ENCODE data around the gene G6PC3.
A peak's percentile ranks its signal among the peaks of the same experiment; 100 is the strongest.

G6PC3 gene

GRCh38 chr17:44061446-44061845, 9.1 kb upstream of the G6PC3 start:
- DNase-seq (ENCODE audit: low read depth), result no peak

GRCh38 chr17:44062871-44063270, 7.7 kb upstream of the G6PC3 start:
- DNase-seq (ENCODE audit: low read depth), result no peak

GRCh38 chr17:44063704-44064639, 6.6 kb upstream of the G6PC3 start:
- DNase-seq (ENCODE audit: low read depth), result no peak

GRCh38 chr17:44065668-44066203, 4.8 kb upstream of the G6PC3 start:
- DNase-seq (ENCODE audit: low read depth), result no peak

GRCh38 chr17:44066204-44066930, 4.2 kb upstream of the G6PC3 start, which contains the start of gene LSM12:
Gene LSM12, minus strand, starts transcription at chr17:44066671. Its CDS starts 84 bp downstream, at chr17:44066587.
- peak; percentile 78 for DNase-seq (ENCODE audit: low read depth)

DNA sequence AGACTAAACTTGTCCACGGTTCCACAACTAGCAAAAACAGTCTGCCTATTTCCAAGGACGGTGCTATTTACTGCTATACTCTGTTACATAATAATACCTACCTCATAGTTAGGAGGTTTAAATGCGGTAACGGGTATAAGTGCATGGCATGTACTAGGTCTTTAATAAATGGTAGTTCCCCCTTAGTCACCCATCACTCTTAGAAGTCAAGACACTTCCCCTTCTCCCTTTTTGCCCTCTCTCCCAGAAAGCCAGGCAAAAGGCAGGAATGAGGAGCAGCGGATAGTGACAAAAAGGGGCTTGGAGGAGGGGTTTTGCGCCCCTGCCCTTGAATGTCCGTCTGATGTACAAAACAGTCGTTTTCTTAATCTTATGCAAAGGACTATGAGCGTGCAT, 3.0 kb upstream of the G6PC3 start:
- DNase-seq (ENCODE audit: low read depth), result no peak

GRCh38 chr17:44069974-44070454, 521 bp upstream of the G6PC3 start:
- DNase-seq (ENCODE audit: low read depth), result peak; percentile 52

GRCh38 chr17:44071198-44071520, 624 bp downstream of the G6PC3 start:
- no peak for DNase-seq (ENCODE audit: low read depth)

DNA sequence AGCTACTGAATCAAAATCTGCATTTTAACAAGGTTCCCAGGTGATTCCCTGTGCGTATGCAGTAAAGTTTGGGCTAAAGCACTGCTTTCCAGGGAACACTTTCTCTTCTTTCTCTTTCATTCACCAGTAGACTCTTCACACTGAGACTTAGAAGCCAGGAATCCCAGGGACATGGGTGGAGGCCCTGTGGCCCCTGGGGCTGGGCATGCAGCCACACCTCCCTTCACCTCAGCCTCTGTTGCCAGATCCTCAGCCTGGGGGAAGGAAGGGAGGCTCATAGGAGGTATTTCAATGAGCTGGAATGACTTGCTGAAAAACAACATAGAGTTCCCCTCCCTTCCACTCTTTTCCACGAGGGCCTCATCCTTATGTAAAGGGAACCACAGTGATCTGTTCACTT, 1.2 kb downstream of the G6PC3 start:
- no peak for DNase-seq (ENCODE audit: low read depth)

GRCh38 chr17:44074231-44074910, 3.8 kb downstream of the G6PC3 start:
- DNase-seq (ENCODE audit: low read depth), result no peak

DNA sequence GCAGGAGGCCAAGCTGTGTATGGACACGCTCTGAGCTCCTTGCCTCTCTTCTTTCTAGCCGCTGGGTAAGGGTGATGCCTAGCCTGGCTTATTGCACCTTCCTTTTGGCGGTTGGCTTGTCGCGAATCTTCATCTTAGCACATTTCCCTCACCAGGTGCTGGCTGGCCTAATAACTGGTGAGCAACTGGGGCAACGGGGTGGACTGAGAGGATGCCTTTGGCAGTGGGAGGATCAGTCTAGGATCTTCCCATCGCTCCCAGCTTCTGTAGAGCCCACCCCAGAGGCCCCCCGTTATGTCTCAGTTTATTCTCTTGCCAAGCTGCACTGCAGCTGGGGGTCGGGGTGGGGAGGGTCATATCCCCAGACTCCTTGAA, 4.4 kb downstream of the G6PC3 start:
- no peak for DNase-seq (ENCODE audit: low read depth)

- DNase-seq (ENCODE audit: low read depth), result no peak
Measured at GRCh38 chr17:44075598-44076293, 5.2 kb downstream of the G6PC3 start.

DNA sequence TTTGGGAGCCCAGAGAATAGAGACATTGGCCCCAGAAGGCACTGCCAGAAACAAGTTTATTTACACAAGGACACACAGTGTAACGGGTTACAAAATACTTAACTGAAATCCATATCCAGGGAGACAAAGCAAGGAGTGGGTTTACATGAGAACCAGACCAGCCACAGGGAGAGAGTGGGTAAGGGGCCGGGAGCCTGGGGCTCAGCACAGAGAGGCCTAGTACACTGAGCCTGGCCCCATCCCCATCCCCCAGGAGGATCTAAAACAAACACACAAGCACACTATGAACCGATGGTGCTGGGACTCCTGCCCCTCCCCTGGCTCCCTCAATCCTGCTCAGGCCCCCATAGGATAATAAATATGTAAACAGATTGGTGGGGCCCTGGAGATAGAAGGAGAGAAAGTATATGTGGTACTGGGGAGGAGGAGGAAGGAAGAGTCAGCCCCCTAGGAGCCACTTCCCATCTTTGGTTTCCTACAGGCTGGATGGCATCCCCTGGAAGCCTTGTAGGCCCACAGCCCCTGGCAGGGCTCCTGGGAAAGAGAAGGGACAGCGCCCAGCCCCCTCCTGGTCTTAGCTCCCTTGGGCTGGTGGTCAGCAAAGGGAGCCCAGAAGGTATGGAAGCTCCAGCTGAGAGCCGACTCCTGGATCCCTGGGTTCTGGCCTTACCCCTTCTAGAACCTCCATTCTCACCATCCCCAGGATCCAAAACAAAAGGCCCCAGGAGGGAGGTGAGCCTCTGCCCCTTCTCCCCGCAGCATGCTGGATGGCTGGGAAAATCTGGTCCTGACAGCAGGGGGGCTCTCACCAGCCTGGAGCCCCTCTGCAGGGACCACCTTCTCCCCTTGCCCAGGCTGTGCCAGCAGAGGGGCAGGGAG, 6.4 kb downstream of the G6PC3 start:
- DNase-seq (ENCODE audit: low read depth), result no peak

DNA sequence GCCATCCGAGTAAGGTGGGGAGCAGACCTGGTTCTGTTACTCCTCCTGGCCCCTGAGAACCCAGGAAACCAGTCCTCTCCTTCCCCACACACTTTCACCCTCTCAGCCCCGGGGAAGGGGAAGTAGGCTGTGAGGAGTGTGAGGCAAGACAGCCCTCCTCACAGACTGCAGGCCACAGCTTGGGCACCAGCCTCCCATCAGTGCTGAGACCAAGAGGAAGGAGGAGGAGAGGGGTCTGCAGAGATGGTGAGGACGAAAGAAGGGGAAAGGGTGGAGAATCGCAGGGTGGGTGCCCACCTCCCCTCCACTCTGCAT, 7.0 kb downstream of the G6PC3 start:
- no peak for DNase-seq (ENCODE audit: low read depth)

DNA sequence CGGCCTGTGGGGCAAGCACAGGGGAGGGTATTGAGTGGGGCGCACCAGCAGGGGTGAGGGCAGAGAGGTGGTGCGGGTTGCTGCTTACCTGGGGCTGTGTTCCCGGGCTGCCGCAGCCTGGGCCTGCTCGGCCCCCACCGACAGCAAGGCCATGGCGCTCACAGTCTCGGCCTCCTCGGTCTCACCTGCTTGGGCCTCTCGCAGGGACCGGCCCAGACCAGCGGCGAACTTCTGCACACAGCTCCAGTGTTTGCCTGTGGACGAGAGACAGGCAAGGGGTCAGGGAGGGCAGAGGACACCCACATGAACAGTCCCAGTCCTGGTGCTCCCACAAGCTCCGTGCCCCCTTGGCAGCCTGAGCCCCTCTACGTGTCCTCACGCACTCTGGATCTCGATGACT, 7.9 kb downstream of the G6PC3 start:
- DNase-seq (ENCODE audit: low read depth), result no peak

- DNase-seq (ENCODE audit: low read depth), result no peak
Measured at GRCh38 chr17:44079877-44080821, 9.6 kb downstream of the G6PC3 start.

DNA sequence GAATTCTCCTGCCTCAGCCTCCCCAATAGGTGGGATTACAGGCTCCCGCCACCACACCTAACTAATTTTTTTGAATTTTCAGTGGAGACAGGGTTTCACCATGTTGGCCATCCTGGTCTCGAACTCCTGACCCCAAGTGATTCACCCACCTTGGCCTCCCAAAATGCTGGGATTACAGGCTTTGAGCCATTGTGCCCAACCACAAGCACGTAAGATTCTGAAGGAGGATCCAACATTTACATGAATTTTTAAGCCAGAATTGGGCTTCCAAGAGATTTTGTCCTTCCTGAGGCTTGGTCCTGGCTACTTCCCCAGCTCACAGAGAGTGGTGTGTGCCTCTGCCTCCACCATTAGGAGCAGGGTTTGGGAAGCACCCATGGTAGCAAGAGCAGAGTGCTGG, 11.1 kb downstream of the G6PC3 start:
- DNase-seq (ENCODE audit: low read depth), result no peak

DNA sequence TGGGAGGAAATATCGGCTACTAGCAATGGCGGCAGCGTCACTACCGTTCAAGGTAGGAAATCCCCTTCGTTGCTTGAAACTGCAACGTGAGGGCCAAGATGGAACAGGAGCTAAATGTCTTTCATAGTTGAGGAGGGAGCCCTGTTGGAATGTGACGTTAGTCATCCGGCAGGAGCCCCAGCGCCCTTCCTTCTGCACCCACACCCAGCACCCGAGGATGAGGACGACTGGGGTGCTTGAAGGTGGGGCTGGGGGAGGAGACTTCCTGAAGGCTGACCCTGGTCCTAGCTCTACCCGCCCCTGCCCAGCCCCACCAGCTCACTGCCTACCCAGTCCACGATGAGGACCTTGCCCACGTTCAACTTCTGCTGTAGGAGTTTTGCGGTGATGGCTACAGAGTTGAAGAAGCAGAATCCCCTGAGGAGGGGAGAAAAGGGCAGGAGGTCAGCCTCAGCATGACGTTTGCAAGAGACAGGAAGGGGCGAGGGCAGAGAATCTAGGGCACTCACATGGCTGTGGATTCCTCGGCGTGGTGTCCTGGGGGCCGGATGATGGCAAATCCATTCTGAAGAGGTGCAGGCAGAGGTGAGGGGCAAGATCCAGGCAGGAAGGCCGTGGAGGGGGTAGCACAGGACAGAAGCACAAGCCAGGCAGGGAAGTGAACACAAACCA, 11.9 kb downstream of the G6PC3 start:
- no peak for DNase-seq (ENCODE audit: low read depth)

- DNase-seq (ENCODE audit: low read depth), result no peak
Measured at GRCh38 chr17:44083250-44083849, 12.8 kb downstream of the G6PC3 start.
